B cell (primary cell): ENCODE measurements around the gene HIC1. TPM values are rescaled to one million over a fixed set of nuclear protein-coding genes. Genes with fewer than 3 reads are reported as not detected.
A peak's percentile ranks its signal among the peaks of the same experiment; 100 is the strongest.

Experiments
- ATAC-seq: fragments of 200-7000 bp; cut with Tn5 transposase; one replicate; pipeline ENCODE4 v1.10.0; 2021; ENCODE audit warnings: low read depth, mild to moderate bottlenecking, moderate number of reproducible peaks, moderate library complexity
- CTCF ChIA-PET: fragments of 350-600 bp; sonication (Branson Sonifier 250); formaldehyde crosslinking; loops from one replicate; lab custom pipeline; 2021; ENCODE audit warnings: antibody characterized with exemption, inconsistent platforms; lab: Charles Lee
- POLR2A ChIA-PET: fragments of 350-600 bp; sonication (Branson Sonifier 250); formaldehyde crosslinking; loops from one replicate; lab custom pipeline; 2021; ENCODE audit warnings: antibody characterized with exemption; lab: Charles Lee
- DNase-seq: peaks from one replicate; pipeline ENCODE4 v3.0.0; 2013
- H2AFZ ChIP-seq: 2 replicates; pipeline ENCODE4 v1.6.1; 2012; ENCODE audit warnings: mild to moderate bottlenecking, low read depth, low read length; ENCODE audit not compliant: insufficient read depth, poor library complexity, severe bottlenecking
- H3K27ac ChIP-seq, 2 donors: 1 replicate in 1 of 2; 2 replicates in 1 of 2; pipeline ENCODE4 v1.5.1; 2012 to 2013; ENCODE audit warnings: low read length in 2 of 2, mild to moderate bottlenecking in 2 of 2, moderate library complexity in 1 of 2
- H3K27me3 ChIP-seq, 4 experiments: fragments of 200-600 bp in 1 of 4; sonication (generic) in 1 of 4; replicated peaks in 1 of 4; 1 replicate in 2 of 4; 2 replicates in 2 of 4; pipeline versions ENCODE4 v1.6.1 to v1.7.0; 2013 to 2016; ENCODE audit warnings: low read length in 3 of 4, mild to moderate bottlenecking in 2 of 4, mixed read lengths in 1 of 4, moderate library complexity in 1 of 4; ENCODE audit not compliant: insufficient read depth in 4 of 4, control insufficient read depth in 3 of 4; ENCODE audit errors: control extremely low read depth in 1 of 4
- H3K36me3 ChIP-seq, 2 experiments: replicated peaks in 1 of 2; 1 replicate in 1 of 2; 2 replicates in 1 of 2; pipeline versions ENCODE4 v1.6.1 to v1.7.1; 2013; ENCODE audit warnings: low read length in 1 of 2; ENCODE audit not compliant: insufficient read depth in 2 of 2, control insufficient read depth in 1 of 2; ENCODE audit errors: control extremely low read depth in 1 of 2, extremely low read depth in 1 of 2
- H3K4me1 ChIP-seq, 2 donors: fragments of 200-600 bp in 1 of 2; sonication (generic) in 1 of 2; 1 replicate in 1 of 2; 2 replicates in 1 of 2; pipeline versions ENCODE4 v1.5.1 to v1.6.1; 2013 to 2017; ENCODE audit warnings: low read length in 2 of 2; ENCODE audit not compliant: control insufficient read depth in 2 of 2, insufficient read depth in 2 of 2
- H3K4me2 ChIP-seq: replicated peaks from 2 replicates; pipeline ENCODE3; 2012; ENCODE audit warnings: mild to moderate bottlenecking, low read depth, low read length; ENCODE audit not compliant: poor library complexity, severe bottlenecking
- H3K4me3 ChIP-seq, 5 experiments: fragments of 200-600 bp in 1 of 5; sonication (generic) in 1 of 5; 1 replicate in 3 of 5; 2 replicates in 2 of 5; pipeline versions ENCODE4 v1.5.1 to v1.7.0; 2011 to 2016; ENCODE audit warnings: low read length in 4 of 5, mild to moderate bottlenecking in 4 of 5, low read depth in 2 of 5, control low read depth in 1 of 5, moderate library complexity in 1 of 5; ENCODE audit not compliant: insufficient read depth in 1 of 5; ENCODE audit errors: control extremely low read depth in 1 of 5, extremely low read depth in 1 of 5
- H3K79me2 ChIP-seq: fragments of 200-600 bp; sonication (generic); one replicate; pipeline ENCODE4 v1.6.0; 2016; ENCODE audit warnings: low read length; ENCODE audit not compliant: control insufficient read depth, insufficient read depth
- H3K9ac ChIP-seq: fragments of 200-600 bp; sonication (generic); 2 replicates; pipeline ENCODE4 v1.6.1; 2017; ENCODE audit warnings: mild to moderate bottlenecking, low read length, moderate library complexity
- H3K9me3 ChIP-seq, 3 donors: one replicate each; pipeline versions ENCODE4 v1.6.1 to v1.7.1; 2013; ENCODE audit warnings: low read length in 2 of 3; ENCODE audit not compliant: control insufficient read depth in 2 of 3, insufficient read depth in 1 of 3; ENCODE audit errors: control extremely low read depth in 1 of 3
- H4K20me1 ChIP-seq: 2 replicates; pipeline ENCODE4 v1.6.0; 2012; ENCODE audit warnings: mild to moderate bottlenecking, low read length; ENCODE audit not compliant: insufficient read depth, control insufficient read depth, poor library complexity, severe bottlenecking
- H3K27ac Mint-ChIP-seq: one replicate; pipeline ENCODE4 v1.8.0; 2021; ENCODE audit warnings: mixed read lengths
- H3K27me3 Mint-ChIP-seq: one replicate; pipeline ENCODE4 v1.8.0; 2021; ENCODE audit warnings: mixed read lengths
- H3K4me1 Mint-ChIP-seq: one replicate; pipeline ENCODE4 v1.8.0; 2021; ENCODE audit warnings: mixed read lengths
- H3K4me3 Mint-ChIP-seq: one replicate; pipeline ENCODE4 v1.8.0; 2021; ENCODE audit warnings: mixed read lengths
- H3K9me3 Mint-ChIP-seq: one replicate; pipeline ENCODE4 v1.8.0; 2022; ENCODE audit warnings: mixed read lengths; ENCODE audit not compliant: insufficient read depth
- CTCF ChIP-seq: fragments of 200-600 bp; IDR thresholded peaks from one replicate; pipeline ENCODE4 v1.8.0; 2022; ENCODE audit warnings: antibody characterized with exemption, mild to moderate bottlenecking
- EZH2 ChIP-seq: IDR thresholded peaks from 2 replicates; pipeline ENCODE4 v1.6.1; 2012; ENCODE audit warnings: borderline replicate concordance, low read depth, mild to moderate bottlenecking, moderate library complexity, low read length; ENCODE audit not compliant: insufficient read depth, poor library complexity, severe bottlenecking
- WGBS: methylation state at CpG from one replicate; pipeline ENCODE4 v1.1.5; 2013; ENCODE audit warnings: missing lambda C conversion rate; ENCODE audit not compliant: insufficient coverage; 5-methylcytosine and 5-hydroxymethylcytosine counted together
- intact Hi-C: fragments of 100-400 bp; cut with micrococcal nuclease; formaldehyde crosslinking; loops from one replicate; pipeline ENCODE4 v1.10.0; 2022
- polyA plus RNA-seq: library from polyadenylated mRNA; depleted of rRNA; stranded (reverse); fragments of >200 nt; gene quantifications from 2 replicates; pipeline ENCODE4 v1.2.3, GENCODE V29; 2012
- total RNA-seq, 2 donors: library from RNA; stranded (reverse); fragments of 120-200 nt in 1 of 2; gene quantifications; 1 replicate in 1 of 2; 2 replicates in 1 of 2; pipeline versions ENCODE4 v1.2.3 to v1.2.4, GENCODE V29; 2013 to 2022

HIC1 gene
- total and polyA plus RNA-seq, 2 donors (not counting 1 experiment from before 2014, with no cell fraction given), result 0.46 to 1.9 TPM

- Histone ChIP-seq H3K36me3 (no peaks in the 10 kb centered on the region), H3K4me3 (no peak overlapping the region), H4K20me1 (peaks cover 7% of the 10 kb centered on the region), H2AFZ (no peak overlapping the region), H3K27ac (no peak overlapping the region), H3K9me3 (peaks cover 0 to 10% (median 0%) of the 10 kb centered on the region in 3 donors), H3K4me2 (peak overlapping the region; percentile 96), H3K27me3 (peaks cover 0 to 53% (median 22%) of the 10 kb centered on the region in 4 experiments), H3K79me2 (no peaks in the 10 kb centered on the region), H3K4me1 (peaks cover 35% of the 10 kb centered on the region in 2 donors), H3K9ac (no peak overlapping the region)
- peak; percentile 27 for DNase-seq
- no peak overlapping the region for H3K27ac Mint-ChIP-seq
- peak overlapping the region; percentile 52 for H3K4me3 Mint-ChIP-seq
- intact Hi-C loops, result no loop called here
- ChIA-PET POLR2A (no interaction called here), CTCF (no interaction called here)
- ATAC-seq, result no peak
- peaks cover 22% of the 10 kb centered on the region for H3K4me1 Mint-ChIP-seq
- H3K27me3 Mint-ChIP-seq, result peaks cover 50% of the 10 kb centered on the region
- 57% methylated on average over 15 of the region's 16 CpGs for WGBS
- H3K9me3 Mint-ChIP-seq, result no peaks in the 10 kb centered on the region
- TF ChIP-seq EZH2 (no peak), CTCF (no peak)
Observed at GRCh38 chr17:2023256-2023655, 31.6 kb upstream of the HIC1 start.

- Mint-ChIP-seq H3K4me3 (peak overlapping the region; percentile 82), H3K27ac (no peak overlapping the region), H3K9me3 (no peaks in the 10 kb centered on the region), H3K4me1 (peaks cover 22% of the 10 kb centered on the region), H3K27me3 (peaks cover 48% of the 10 kb centered on the region)
- intact Hi-C loops, result loop anchor here (2.0 kb wide), 1 partner anchor 17 kb away; no protein-coding TSS in a partner anchor
- no peaks in the 10 kb centered on the region for H3K79me2 ChIP-seq
- H4K20me1 ChIP-seq, result peaks cover 7% of the 10 kb centered on the region
- WGBS, result 3% methylated on average over 82 of the region's 85 CpGs
- no peak overlapping the region for H3K27ac ChIP-seq
- peak overlapping the region; percentile 96 for H3K4me2 ChIP-seq
- H3K9me3 ChIP-seq, result peaks cover 0 to 10% (median 0%) of the 10 kb centered on the region in 3 donors
- TF ChIP-seq CTCF, result no peak
- no peak for TF ChIP-seq EZH2
- peak overlapping the region; percentile 51 for H2AFZ ChIP-seq
- peaks cover 0 to 58% (median 22%) of the 10 kb centered on the region in 4 experiments for H3K27me3 ChIP-seq
- POLR2A ChIA-PET, result no interaction called here
- H3K4me1 ChIP-seq, result peaks cover 35% of the 10 kb centered on the region in 2 donors
- CTCF ChIA-PET, result interaction anchor here (1.3 kb wide), 1 partner anchor 221 kb away, joined by 6 read pairs; no protein-coding TSS in a partner anchor
- H3K9ac ChIP-seq, result peak overlapping the region; percentile 67
- H3K36me3 ChIP-seq, result no peaks in the 10 kb centered on the region
- ATAC-seq (peak; percentile 15), DNase-seq (peak; percentile 74)
- peak overlapping the region in 4 of 5 experiments; percentile 11 to 68 (median 54) for H3K4me3 ChIP-seq
Observed at GRCh38 chr17:2023692-2024571, 31.0 kb upstream of the HIC1 start.
